ENCODE results near the gene GABRA4. TPM values are rescaled to one million over a fixed set of nuclear protein-coding genes. Genes with fewer than 3 reads are reported as not detected.
A peak's percentile ranks its signal among the peaks of the same experiment; 100 is the strongest.

GABRA4 gene
- not detected for total RNA-seq

DNA sequence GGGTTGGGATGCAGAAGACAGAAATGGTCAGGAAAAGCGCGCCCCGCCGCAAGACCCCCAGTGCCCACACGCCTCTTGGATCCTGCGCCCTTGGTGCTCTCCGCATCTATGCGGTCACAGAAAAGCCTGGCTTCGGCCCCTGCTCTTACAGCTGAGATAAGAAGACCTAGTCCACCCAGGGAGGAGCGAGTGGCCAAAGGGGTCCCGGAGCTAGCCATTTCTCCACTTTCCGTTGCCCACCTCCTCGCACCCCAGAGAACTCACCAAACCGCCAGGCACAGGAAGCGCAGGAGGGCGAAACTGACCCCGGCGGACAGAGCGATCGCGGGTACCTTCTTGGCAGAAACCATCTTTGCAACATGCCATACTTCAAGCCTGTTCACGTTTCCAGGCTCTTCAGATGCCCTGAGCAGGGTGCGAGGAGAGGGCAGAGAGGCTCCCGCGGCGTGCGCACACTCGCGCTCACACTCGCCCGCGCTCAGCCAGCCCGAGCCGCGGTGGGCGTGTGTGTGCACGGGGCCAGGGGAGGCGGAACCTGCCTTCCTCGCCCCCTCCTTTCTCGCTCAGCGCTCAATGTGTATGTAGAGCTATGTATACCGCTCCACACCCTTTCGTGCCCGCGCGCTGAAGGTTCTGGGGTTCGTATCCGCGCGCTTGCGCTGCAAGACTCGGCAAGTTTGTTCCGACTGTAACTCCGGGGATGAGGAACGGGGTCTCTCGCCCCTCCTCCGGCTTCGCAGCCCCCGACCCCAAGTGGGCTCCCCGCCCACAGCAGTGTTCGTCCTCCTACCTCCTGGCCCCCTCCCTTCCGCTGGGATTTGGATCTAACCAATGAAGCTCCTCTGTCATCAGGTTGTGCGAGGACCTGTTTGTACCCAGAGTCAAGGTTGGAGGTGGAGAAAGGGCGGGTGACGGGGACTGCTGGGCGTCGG lies at the start of gene GABRA4:
GABRA4 (minus strand) TSS at position 507 of the 932 bp plus-strand sequence; CDS start at position 350, 157 bp downstream.
- DNase-seq = no peak

GRCh38 chr4:47040828-47041227 lies 47.4 kb upstream of the GABRA4 start:
- no peak for DNase-seq

DNA sequence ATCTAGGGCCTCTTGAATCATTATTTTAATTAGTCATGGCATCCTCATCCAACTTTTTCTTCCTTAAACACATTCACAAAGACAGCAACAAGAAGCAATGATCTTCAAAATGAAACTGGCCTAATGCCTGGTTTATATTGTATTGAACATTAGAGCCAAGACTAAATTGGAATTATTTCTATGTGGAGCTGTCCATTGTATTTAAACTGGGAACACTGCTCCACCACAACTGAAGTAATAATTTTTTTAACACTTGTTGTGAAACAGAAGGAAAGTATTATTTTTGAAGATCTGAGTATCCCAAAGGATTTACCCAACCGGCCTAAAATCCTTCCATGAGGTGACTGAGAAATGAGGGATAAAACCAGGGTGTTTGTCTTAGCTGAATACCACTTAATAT lies 44.9 kb upstream of the GABRA4 start:
- DNase-seq = no peak

DNA sequence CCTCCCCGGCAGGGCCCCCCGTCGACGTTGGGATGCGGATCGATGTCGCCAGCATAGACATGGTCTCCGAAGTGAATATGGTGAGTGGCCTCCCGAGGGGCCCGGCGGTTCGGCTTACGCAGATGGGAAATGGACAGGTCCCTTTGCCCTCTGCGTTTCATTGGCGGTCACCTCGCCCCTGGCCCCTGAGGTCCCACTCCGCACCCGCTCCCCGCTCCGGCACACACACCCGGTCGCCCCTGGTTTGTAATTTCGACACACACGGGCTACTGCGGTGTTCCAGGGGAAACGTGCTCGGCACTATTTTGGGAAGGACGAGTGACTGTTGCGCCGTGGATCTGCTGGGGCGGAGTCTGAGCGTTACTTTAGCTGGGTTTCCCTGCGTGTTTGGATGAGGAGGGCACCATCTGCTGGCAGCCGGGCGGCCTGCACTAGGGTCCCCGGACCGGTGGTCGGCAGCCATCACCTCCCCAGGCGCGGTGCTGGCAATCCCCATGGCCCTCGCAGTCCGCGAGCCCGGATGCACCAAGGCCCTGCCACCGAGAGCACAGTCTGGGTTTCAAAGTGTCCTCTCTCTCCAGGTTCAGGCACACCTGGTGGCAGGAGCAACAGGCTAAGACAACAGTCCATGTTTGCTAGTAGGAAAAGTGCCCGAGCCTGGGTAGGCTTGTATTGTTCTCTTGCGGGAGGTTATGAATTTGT lies 39.2 kb upstream of the GABRA4 start:
- DNase-seq = peak; percentile 7

- DNase-seq = no peak
These were observed 38.5 kb upstream of the GABRA4 start for GRCh38 chr4:47031751-47032404.

DNA sequence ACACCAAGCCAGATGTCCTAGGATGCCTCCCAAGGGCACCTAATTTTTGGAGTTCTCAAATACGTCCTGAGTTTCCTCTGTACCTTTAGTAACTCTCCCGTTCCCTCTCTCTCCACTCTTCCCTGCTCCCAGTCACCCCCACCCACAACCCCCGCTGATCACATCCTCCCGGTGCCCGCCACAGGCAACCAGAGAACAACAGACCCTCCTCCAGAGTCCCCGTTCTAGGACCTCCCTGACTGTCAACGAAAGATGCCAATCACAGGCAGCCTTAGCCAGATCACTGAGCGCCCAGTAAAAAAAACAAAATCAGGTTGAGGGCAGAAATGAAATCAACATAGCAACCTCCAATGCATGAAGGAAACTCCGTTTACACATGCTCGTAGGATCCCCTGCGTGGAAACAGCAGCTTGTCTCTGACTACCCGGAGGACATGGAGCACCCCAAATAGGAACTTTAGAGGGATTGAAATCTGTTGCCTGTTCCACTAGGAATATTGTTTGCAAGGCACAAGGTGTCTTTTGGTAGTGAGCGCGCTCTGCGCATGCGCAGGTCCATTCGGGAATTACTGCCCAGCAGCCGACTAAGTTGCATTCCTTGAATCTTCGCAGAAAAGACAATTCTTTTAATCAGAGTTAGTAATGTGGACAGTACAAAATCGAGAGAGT lies 37.8 kb upstream of the GABRA4 start, which contains the start of gene GABRB1:
GABRB1 (plus strand) TSS at position 557 of the 668 bp plus-strand sequence.
- no peak for DNase-seq

DNA sequence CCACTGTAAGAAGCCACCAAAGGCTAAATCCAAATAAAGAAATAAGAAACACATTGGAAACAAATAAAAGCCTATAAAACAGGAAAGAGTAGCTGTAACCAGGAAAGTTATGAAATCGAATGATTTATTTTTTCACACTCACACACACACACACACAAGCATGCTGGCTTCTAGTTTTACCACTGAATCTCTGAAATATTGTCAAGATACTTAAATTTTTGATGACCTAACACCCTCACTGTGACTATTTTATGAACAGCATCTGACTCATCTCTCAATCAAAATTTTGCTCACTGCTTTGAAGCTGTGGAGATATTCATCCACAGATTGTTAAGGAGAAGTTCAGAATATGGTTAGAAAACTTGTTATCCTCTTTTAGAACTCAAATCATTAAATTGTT lies 24.1 kb upstream of the GABRA4 start:
- DNase-seq = no peak

- no peak for DNase-seq
These were observed 23.7 kb upstream of the GABRA4 start for GRCh38 chr4:47017081-47017480.

GRCh38 chr4:47013373-47013772 lies 20.0 kb upstream of the GABRA4 start:
- no peak for DNase-seq

DNA sequence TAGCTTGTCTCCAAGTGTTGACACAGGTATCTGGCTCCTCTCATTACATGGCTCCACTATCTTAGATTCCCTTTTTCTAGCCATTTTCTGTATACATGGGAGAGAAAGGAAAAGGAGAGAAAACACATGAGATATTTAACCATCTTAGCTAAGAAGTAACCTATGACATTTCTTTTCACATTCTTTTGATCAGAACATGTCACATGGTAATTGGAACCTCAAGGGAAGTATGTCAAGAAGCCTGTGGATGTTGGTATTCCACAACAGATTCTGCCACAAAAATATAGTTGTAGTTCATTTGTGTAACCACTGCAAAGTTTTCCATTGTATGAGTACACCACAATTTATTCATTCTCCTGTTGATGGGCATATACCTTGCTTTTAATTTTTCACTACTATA lies 19.3 kb upstream of the GABRA4 start:
- DNase-seq = no peak

GRCh38 chr4:47010912-47011446 lies 17.6 kb upstream of the GABRA4 start:
- no peak for DNase-seq

DNA sequence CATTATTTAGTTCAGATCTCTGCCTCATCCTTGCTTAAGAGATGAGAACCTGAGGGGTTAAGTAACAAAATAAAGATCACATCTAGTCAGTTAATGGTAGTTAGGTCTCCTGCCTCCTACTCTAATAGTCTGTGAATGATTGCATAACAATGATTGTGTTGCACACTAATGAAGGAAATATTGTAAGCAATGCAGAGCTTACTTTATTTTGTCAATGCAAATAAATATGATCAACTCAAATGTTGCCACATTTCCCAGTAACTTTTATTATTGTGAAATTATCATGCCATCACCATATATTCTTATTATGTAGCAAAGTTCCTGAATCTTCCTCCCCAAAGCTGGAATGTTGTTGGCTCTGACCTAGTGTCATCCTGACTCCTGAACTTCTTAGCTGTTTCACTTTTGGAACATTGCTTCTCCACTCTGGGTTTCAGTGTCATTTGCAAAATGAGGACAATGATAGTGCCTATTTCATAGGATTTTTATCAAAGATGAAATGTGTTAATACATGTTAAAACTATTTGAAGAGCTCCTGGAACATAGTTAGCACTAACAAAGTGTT lies 17.0 kb upstream of the GABRA4 start:
- no peak for DNase-seq

GRCh38 chr4:47002580-47002979 lies 9.2 kb upstream of the GABRA4 start:
- DNase-seq = no peak

DNA sequence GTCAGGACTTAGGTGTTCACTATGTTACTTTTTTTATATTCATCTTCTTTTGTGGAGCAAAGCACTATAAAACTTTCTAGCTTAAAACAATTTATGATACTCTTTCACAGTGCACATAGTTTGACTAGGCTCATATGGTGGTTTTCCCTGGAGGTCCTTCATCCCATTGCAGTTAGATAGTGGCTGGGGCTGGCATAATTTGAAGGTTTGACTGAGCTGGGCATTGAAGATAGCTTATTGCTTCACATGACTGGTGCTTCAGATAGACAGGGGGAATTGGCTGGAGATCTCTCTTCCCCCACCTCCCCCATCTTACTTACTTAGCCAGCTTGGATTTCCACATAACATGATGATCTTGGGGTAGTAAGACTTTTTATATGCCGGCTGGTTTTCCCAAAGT lies 7.0 kb upstream of the GABRA4 start:
- no peak for DNase-seq

- no peak for DNase-seq
These were observed 6.2 kb upstream of the GABRA4 start for GRCh38 chr4:46999566-46999965.

- DNase-seq = no peak
These were observed 625 bp upstream of the GABRA4 start for GRCh38 chr4:46994007-46994405.

DNA sequence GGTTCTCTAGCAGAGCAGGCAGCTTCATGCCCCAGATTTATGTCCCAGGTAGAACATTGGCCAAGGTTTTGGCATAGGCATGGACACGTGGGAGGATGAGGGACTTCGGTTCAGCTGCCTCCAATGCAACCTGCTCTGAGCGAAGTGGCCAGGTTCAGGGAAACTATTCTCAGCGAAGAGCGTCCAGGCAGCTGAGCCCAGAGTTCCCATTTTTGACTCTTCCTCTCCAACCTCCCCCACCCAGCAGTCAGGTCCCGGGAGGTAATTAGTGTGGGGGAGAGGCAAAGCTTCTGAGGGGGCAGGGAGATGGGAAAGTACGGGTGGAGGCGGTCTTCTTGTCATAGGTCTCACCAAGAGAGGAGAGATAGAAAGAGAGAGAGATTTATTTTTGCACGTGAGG lies 1.0 kb downstream of the GABRA4 start:
- DNase-seq = no peak

DNA sequence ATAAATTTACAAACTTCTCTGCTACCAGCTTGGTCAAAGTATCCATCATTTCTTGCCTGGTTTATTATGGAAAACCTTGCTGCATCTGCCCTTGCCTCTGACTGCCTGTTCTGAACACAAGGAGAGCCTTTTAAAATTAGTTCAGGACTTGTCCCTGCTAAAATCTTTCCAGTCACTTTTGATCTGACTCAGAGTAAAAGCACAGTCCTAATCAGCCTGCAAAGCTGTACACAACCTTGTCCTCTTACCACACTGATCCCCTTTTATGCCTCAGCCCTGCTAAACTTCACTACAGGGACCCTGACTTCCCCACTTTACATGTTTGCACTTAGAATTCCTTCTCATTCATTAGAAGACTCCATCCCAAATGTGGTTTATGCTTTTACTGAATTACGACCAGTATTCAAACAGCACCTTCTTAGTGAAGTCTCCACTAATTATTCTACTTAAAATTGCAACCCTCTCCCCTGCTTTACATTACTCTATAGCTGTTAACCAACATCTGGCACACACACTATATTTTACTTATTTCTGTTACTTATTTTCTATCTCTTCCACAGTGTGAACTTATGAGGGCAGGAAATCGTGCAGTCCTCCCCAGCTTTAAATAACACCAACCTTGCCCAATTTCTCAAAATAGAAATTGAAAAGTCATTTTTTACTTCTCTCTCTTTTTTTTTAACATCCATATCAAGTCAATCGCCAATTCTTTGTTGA lies 6.3 kb downstream of the GABRA4 start:
- no peak for DNase-seq

- no peak for DNase-seq
These were observed 8.6 kb downstream of the GABRA4 start for GRCh38 chr4:46984781-46985180.

DNA sequence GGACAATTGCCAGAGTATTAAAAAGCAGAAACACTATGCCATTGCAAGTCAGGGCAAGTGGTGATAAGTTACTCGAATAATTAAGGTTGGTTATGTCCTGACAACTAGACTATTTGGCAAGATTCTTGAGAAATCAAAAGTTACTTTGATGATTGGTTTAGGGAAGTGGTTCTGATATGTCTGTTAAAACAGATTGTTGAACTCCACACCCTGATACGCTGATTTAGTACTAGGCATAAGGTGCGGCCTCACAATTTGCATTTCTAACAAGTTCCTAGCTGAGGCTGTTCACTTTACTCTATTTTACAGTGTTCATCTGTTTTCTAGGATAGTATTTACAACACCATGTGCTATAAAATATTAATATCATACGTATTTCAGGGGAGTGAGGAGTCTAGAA lies 12.5 kb downstream of the GABRA4 start:
- no peak for DNase-seq

DNA sequence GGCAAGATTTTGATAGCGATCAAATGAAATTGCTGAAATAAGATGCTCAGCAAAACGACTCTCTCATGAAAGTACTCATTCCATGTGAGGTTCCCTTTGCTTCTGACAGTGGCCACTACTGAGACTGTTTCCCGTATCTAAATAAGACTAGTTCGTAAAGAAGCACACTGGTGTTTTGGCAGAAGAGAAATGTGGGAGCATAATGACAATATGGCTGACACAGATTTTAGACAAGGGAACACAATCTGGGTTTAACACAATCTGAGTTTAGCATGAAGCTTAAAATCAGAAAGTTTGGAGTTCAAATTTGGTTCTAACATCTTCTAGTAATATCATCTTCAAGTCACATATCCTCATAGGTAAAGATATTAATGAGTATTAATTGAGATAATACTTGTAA lies 13.7 kb downstream of the GABRA4 start:
- no peak for DNase-seq

DNA sequence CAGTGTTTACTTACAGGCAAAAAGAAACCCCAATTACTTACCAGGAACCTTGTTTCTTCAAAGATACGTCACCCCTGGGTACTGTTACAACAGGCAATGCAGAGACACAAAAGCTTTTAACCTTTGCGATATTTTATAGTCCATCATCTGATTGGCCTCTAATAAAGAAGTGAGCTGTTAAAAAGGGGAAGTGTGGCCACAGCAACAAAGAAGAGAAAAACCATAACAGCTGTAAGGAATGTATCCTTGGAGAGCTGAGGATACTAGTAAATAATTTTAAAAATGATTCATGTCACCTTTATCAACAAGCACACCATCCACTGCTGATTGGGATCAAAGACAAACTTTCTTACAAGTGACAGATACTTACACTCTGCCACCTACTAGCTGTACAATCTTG lies 14.1 kb downstream of the GABRA4 start:
- no peak for DNase-seq
